Left lung (tissue), 10 donors: ENCODE data around the gene CMIP. TPM values are rescaled to one million over a fixed set of nuclear protein-coding genes. Genes with fewer than 3 reads are reported as not detected.

Experiments
- ATAC-seq: fragments of 200-7000 bp; cut with Tn5 transposase; one replicate; pipeline ENCODE4 v1.9.1; 2020; ENCODE audit warnings: moderate library complexity
- DNase-seq, 4 donors: peaks; one replicate each; pipeline ENCODE4 v3.0.0-alpha.2; 2013 to 2020
- H3K27ac ChIP-seq, 2 donors: fragments of 200-600 bp; sonication (generic) in 1 of 2; one replicate each; pipeline versions ENCODE4 v1.5.0 to v1.8.0; 2020 to 2021
- H3K27me3 ChIP-seq, 2 donors: fragments of 200-600 bp; sonication (generic) in 1 of 2; one replicate each; pipeline versions ENCODE4 v1.5.0 to v1.8.0; 2020 to 2021
- H3K36me3 ChIP-seq, 2 donors: fragments of 200-600 bp; sonication (generic) in 1 of 2; one replicate each; pipeline versions ENCODE4 v1.5.0 to v1.8.0; 2020 to 2021
- H3K4me1 ChIP-seq, 2 donors: fragments of 200-600 bp; one replicate each; pipeline ENCODE4 v1.8.0; 2021
- H3K4me3 ChIP-seq, 2 donors: fragments of 200-600 bp; sonication (generic) in 1 of 2; one replicate each; pipeline versions ENCODE4 v1.5.0 to v1.8.0; 2020 to 2021; ENCODE audit warnings: mild to moderate bottlenecking in 1 of 2
- H3K9me3 ChIP-seq, 2 donors: fragments of 200-600 bp; sonication (generic) in 1 of 2; one replicate each; pipeline versions ENCODE4 v1.5.0 to v1.8.0; 2020 to 2021
- intact Hi-C, 2 donors: fragments of 100-400 bp; cut with DNase I; formaldehyde crosslinking; loops; one replicate each; pipeline versions ENCODE4 v1.11.2 to v1.14.2; 2022
- polyA plus RNA-seq, 6 donors: library from polyadenylated mRNA; unstranded; fragments of 120-200 nt; gene quantifications; one replicate each; pipeline ENCODE4 v1.2.1, GENCODE V29; 2013; ENCODE audit not compliant: insufficient read length in 6 of 6
- total RNA-seq, 2 donors: library from RNA; stranded (reverse); fragmentation: NEBNext Ultra II Directional; extraction: Animal tissue kit (Norgen Biotek cat#: 25700); gene quantifications; one replicate each; pipeline ENCODE4 v1.2.1, GENCODE V29; 2021
- TF ChIP-seq, protein P1 (sequence below), 2 donors: fragments of 200-600 bp; sonication (generic) in 1 of 2; IDR thresholded peaks; one replicate each; pipeline versions ENCODE4 v1.5.0 to v1.8.0; 2021; ENCODE audit warnings: antibody characterized with exemption in 2 of 2
- donor health status: DM: no; HTN: yes; CAD: no.
- donor health status: DM: no; HTN: no; CAD: no.

The CMIP gene
- total and polyA plus RNA-seq, 8 donors: 35.3 to 55.8 (median 40.4) TPM

DNA sequence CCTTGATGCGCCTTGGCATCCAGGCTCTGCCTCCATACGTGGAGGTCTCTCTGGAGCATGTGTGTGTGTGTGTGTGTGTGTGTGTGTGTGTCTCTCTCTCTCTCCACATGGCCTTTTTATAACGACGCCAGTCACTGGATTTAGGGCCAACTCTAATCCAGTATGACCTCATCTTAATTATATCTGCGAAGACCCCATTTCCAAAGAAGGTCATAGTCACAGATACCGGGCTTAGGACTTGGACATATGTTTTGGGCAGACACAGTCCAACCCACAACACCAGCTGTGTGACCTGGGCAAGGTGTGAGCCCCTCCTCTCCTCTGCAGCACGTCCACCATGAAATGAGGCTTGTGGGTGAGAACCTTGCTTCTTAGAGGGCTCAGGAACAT, 196.1 kb downstream of the CMIP start:
- H3K4me1 ChIP-seq: peaks cover 0 to 14% of the 10 kb centered on the region in 2 donors
- no peaks in the 10 kb centered on the region for H3K9me3 ChIP-seq
- H3K4me3 ChIP-seq: no peak overlapping the region
- DNase-seq (no peak), ATAC-seq (no peak)
- no peak overlapping the region for H3K27ac ChIP-seq
- intact Hi-C loops: no loop called here
- H3K36me3 ChIP-seq: peaks cover 0 to 6% of the 10 kb centered on the region in 2 donors
- TF ChIP-seq, protein P1, sequence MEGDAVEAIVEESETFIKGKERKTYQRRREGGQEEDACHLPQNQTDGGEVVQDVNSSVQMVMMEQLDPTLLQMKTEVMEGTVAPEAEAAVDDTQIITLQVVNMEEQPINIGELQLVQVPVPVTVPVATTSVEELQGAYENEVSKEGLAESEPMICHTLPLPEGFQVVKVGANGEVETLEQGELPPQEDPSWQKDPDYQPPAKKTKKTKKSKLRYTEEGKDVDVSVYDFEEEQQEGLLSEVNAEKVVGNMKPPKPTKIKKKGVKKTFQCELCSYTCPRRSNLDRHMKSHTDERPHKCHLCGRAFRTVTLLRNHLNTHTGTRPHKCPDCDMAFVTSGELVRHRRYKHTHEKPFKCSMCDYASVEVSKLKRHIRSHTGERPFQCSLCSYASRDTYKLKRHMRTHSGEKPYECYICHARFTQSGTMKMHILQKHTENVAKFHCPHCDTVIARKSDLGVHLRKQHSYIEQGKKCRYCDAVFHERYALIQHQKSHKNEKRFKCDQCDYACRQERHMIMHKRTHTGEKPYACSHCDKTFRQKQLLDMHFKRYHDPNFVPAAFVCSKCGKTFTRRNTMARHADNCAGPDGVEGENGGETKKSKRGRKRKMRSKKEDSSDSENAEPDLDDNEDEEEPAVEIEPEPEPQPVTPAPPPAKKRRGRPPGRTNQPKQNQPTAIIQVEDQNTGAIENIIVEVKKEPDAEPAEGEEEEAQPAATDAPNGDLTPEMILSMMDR (IDR thresholded peaks at IDR 0.05): no peak
- H3K27me3 ChIP-seq: no peaks in the 10 kb centered on the region

DNA sequence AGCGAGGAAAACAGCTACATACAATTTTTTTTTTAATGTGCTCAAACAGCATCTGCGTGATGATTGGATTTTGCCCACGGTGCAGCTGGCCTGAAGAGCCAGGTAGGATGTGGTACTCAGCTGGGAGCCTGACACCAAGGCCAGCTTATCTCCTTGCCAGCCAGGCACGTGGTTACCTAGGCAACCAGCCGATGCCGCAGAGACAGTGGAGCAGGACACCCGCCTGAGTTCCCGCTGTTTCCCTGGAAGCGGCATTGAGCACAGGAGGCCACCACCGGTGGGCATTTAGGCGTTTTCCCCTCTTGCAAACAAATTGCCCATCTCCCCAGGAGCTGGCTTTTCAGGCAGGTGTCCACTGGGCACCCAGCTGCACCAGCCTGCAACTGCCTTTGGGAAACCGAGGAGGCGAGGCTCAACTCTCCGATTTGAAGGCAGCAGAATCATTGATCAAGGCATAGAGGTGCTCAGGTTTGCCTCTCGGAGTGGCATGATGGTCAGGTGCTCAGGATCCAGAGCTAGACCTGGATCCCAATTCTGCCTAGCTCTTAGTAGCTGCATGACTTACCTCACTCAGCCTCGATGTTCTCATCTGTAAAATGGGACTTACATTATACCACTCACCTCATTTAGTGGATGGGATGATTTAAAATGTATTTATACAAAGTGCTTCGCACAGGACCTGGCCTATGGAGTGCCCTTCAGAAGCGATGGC, 196.9 kb downstream of the CMIP start:
- intact Hi-C loops: no loop called here
- ATAC-seq: no peak
- H3K4me1 ChIP-seq: peaks cover 0 to 5% of the 10 kb centered on the region in 2 donors
- no peak overlapping the region for H3K27ac ChIP-seq
- no peaks in the 10 kb centered on the region for H3K9me3 ChIP-seq
- H3K4me3 ChIP-seq: no peak overlapping the region
- H3K27me3 ChIP-seq: no peaks in the 10 kb centered on the region
- peaks cover 0 to 6% of the 10 kb centered on the region in 2 donors for H3K36me3 ChIP-seq
- peak in 1 of 4 donors; percentile 59 for DNase-seq
- TF ChIP-seq, protein P1 (IDR thresholded peaks at IDR 0.05): no peak

DNA sequence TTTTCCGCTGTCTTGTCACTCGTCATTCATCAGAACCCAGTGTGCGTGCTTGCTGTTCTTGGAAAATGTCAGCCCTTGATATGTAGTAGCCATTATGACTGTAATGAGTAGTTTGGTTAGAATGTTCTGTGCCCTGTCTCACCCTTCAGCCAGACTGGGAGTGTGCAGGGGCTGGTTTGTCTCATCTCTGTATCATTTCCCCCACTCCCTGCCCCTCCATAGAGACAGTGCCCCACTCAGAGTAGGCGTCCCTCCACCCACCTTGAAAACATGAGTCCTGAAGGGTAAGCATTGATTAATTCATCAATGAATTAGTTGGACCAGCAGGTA, 197.5 kb downstream of the CMIP start:
- Histone ChIP-seq H3K4me1 (no peaks in the 10 kb centered on the region), H3K27ac (no peak overlapping the region), H3K4me3 (no peak overlapping the region), H3K36me3 (peaks cover 0 to 6% of the 10 kb centered on the region in 2 donors), H3K9me3 (no peaks in the 10 kb centered on the region), H3K27me3 (no peaks in the 10 kb centered on the region)
- no peak for DNase-seq
- intact Hi-C loops: no loop called here
- TF ChIP-seq, protein P1 (IDR thresholded peaks at IDR 0.05): no peak
- no peak for ATAC-seq

DNA sequence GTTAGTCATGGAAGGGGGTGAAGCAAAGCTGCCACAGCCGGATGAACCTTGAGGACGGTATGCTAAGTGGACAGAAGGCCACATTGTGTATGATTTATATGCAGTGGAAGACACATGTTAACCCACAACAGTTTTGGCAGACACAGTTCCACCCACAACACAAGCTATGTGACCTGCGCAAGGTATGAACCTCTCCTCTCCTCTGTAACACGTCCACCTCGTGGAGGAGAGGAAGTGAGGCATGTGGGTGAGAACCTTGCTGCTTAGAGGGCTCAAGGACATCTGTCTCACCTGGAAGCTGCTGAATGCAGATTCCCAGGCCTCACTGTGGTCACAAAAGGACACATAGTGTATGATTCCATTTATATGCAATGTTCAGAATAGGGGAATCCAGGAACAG, 198.3 kb downstream of the CMIP start:
- TF ChIP-seq, protein P1 (IDR thresholded peaks at IDR 0.05): no peak
- Histone ChIP-seq H3K27ac (no peak overlapping the region), H3K4me1 (no peaks in the 10 kb centered on the region), H3K4me3 (no peak overlapping the region), H3K36me3 (peaks cover 0 to 6% of the 10 kb centered on the region in 2 donors), H3K9me3 (no peaks in the 10 kb centered on the region), H3K27me3 (no peaks in the 10 kb centered on the region)
- intact Hi-C loops: no loop called here
- ATAC-seq (no peak), DNase-seq (no peak)

DNA sequence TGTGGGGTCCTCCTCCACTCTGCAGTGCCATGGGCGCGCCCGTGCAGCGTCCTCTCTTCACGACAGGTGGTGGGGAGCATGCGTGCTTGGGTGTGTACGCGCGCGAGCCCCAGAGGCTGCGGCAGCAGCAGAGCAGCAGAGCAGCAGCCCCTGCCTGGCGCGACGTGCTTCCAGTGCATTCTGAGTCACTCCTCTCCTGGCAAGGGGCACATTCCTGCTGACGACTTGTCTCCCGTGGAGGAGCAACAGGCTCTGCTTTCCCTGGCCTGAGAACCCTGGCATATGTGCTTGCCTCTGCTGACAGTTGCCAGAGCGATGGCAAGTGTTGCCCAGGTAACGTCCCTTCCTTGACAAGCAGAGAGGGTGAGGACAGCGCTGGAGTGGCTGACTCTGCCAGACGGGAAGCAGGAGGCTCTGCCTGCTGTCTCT, 200.7 kb downstream of the CMIP start:
- no peak overlapping the region for H3K4me3 ChIP-seq
- peaks cover 0 to 7% of the 10 kb centered on the region in 2 donors for H3K4me1 ChIP-seq
- DNase-seq: peak in 2 of 4 donors; percentile 38 to 58
- peaks cover 0 to 6% of the 10 kb centered on the region in 2 donors for H3K36me3 ChIP-seq
- TF ChIP-seq, protein P1 (IDR thresholded peaks at IDR 0.05): no peak
- H3K27me3 ChIP-seq: no peaks in the 10 kb centered on the region
- H3K9me3 ChIP-seq: no peaks in the 10 kb centered on the region
- no peak overlapping the region for H3K27ac ChIP-seq
- intact Hi-C loops: no loop called here
- peak; percentile 85 for ATAC-seq
